ENCODE data around the gene CEBPA.

DNA sequence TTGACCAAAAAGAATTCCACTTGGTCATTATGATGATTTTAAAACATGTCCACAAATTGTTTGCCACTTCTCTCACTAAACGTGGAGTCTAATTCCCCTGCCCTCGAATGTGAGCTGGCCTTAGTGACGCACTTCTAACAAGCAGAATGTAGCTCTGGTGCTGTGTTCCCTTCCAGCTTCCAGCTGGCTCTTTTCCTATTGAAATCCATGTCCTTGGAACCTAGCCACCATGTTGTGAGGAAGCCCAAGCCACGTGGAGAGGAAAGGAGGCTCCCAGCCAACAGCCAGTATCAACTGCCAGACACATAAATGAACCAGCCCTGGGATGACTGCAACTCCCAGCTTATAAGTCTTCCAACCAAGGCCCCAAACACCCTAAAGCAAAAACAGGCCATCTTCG is 23.6 kb upstream of the CEBPA start:
- no peak for TF ChIP-seq POLR2A (IDR thresholded peaks at IDR 0.05; ENCODE audit: low read depth, low read length)
- TF ChIP-seq POLR2AphosphoS5 (IDR thresholded peaks at IDR 0.05; ENCODE audit: low read depth, low read length) = no peak
